Gastroesophageal sphincter (tissue), 3 donors: Measurements from ENCODE around the gene SEMA4D.

Experiments used
- CTCF ChIP-seq, 4 experiments: fragments of 200-600 bp in 2 of 4; fragments of 450-650 bp in 2 of 4; sonication (generic) in 1 of 4; IDR thresholded peaks; one replicate each; pipeline ENCODE4 v1.5.1; 2017 to 2019; ENCODE audit warnings: antibody characterized with exemption in 4 of 4, mild to moderate bottlenecking in 2 of 4, moderate library complexity in 2 of 4
- POLR2A ChIP-seq, 2 donors: fragments of 450-650 bp; IDR thresholded peaks; one replicate each; pipeline ENCODE4 v1.6.1; 2017; ENCODE audit warnings: antibody characterized with exemption in 2 of 2, mild to moderate bottlenecking in 2 of 2, moderate library complexity in 1 of 2
- POLR2AphosphoS5 ChIP-seq: sonication (generic); formaldehyde crosslinking; IDR thresholded peaks from one replicate; pipeline ENCODE4 v1.6.1; 2017; ENCODE audit warnings: antibody characterized with exemption

GRCh38 chr9:89453452-89453851 is 44.5 kb downstream of the SEMA4D start:
- TF ChIP-seq CTCF (IDR thresholded peaks at IDR 0.05): no peak
- TF ChIP-seq POLR2AphosphoS5: no peak
- TF ChIP-seq POLR2A (IDR thresholded peaks at IDR 0.05): no peak
